Measurements from ENCODE around the gene GUCY2C.

- no peak for TF ChIP-seq SP1 (IDR thresholded peaks at IDR 0.05)
- no peak for TF ChIP-seq FOXM1 (IDR thresholded peaks at IDR 0.05; ENCODE audit: borderline replicate concordance)
- TF ChIP-seq PKNOX1 (IDR thresholded peaks at IDR 0.05), result no peak
- TF ChIP-seq FOXA1 (IDR thresholded peaks at IDR 0.05), result no peak
- no peak for TF ChIP-seq CTBP1 (IDR thresholded peaks at IDR 0.05; ENCODE audit: borderline replicate concordance)
- no peak for TF ChIP-seq ELF4 (IDR thresholded peaks at IDR 0.05)
- TF ChIP-seq BHLHE40 (IDR thresholded peaks at IDR 0.05; ENCODE audit: borderline replicate concordance), result no peak
- no peak for TF ChIP-seq FOXK2 (IDR thresholded peaks at IDR 0.05)
- TF ChIP-seq NFRKB (IDR thresholded peaks at IDR 0.05), result no peak
- no peak for TF ChIP-seq ARNT (IDR thresholded peaks at IDR 0.05)
- TF ChIP-seq ZNF384 (IDR thresholded peaks at IDR 0.05), result no peak
Measured at GRCh38 chr12:14618983-14619382, 77.4 kb downstream of the GUCY2C start.

Data from HEK293T (cell line).